ENCODE measurements around the gene MFN2.

The MFN2 gene

DNA sequence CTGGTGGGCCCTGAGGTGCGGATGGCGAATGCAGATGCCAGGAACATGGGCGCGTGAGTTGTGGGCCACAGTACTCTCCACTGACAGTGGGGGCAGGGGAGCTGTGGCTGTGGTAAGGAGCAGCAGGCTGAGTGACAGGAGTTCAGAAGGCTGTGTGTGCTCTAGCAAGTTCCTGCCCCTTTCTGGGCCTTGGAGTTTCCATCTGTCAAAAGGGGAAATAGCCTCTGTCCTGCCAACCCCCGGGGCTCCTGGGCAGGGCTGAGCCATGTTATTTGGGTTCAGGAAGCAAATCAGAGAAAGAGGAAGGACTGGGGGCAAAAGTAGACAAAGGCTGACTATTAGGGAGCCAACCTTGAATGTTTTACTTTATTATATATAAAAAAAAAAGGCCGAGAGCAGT, 19.5 kb upstream of the MFN2 start:
- no peak for DNase-seq (ENCODE audit: low spot score)

DNA sequence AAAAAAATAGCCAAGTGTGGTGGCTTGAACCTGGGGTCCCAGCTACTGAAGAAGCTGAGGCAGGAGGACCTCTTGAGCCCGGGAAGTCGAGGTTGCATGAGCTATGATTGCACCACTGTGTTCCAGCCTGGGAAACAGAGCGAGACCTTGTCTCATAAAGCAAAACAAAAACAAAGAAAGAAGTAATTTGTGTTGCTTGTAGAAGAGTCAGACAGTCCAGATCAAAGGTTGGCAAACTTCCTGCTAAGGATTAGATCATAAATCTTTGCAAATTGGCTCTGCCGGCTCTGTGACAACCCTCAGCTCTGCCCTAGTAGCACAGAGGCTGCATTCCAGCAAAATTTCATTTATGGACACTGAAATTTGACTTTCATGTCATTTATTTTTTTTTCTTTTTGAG, 19.0 kb upstream of the MFN2 start:
- no peak for DNase-seq (ENCODE audit: low spot score)

DNA sequence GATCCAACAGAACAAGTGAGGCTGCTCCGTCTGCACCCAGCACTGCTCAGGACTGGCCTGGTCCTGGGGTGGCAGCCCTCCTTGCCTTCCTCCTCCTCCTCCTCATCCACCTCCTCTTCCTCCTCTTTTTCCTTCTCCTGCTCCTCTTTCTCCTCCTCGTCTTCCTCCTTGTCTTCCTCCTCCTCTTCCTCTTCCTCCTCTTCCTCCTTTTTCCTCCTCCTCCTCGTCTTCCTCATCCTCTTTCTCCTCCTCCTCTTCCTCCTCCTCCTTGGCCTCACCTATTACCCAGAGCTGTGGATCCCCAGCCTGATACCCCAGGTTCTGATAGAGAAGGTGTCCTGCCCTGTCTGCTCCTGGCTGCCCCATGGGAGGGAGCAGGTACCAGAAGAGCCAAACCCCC, 16.6 kb upstream of the MFN2 start:
- no peak for DNase-seq (ENCODE audit: low spot score)

DNA sequence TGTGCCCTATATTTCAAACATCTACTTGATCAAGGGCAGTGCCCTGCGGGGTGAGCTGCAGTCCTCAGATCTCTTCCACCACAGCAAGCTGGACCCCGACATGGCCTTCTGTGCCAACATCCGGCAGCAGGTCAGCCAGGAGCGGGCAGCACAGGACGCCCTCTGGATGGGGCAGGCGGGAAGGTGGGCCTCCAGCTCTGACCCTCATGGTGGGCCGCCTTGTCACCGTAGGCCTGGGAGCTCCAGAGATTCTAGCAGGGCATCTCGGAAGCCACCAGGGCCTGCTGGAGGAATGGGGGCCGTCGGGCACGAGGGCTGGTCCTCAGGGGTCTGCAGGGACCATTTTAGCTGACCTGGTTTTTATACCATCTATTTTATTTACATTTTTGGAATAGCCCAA, 15.6 kb upstream of the MFN2 start:
- DNase-seq (ENCODE audit: low spot score) = no peak

DNA sequence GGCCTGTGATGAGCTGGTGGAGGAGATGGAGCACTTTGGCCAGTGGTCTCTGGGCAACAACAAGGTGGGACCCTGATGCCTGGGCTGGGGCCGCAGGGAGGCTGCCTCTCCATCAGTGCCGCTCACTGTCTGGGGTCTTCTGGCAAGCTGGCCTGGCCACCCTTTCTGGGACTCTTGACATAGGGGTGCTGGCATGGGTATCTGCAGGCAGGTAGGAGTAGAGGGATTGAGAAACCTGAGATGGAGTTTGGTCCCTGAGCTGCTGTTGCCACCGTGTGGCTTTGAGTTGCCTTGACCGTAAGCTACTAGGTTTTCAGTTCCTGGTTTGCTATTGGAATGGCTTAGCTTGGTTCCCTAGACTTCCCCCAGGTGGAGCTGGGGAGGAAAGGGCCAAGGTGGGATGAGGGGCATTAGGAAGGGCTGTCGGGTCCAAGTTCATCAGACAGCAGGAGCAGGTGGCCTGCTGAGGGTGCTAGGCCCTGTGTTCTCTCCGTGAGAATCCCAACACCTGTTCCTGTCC, 13.2 kb upstream of the MFN2 start:
- DNase-seq (ENCODE audit: low spot score) = peak; percentile 49

DNA sequence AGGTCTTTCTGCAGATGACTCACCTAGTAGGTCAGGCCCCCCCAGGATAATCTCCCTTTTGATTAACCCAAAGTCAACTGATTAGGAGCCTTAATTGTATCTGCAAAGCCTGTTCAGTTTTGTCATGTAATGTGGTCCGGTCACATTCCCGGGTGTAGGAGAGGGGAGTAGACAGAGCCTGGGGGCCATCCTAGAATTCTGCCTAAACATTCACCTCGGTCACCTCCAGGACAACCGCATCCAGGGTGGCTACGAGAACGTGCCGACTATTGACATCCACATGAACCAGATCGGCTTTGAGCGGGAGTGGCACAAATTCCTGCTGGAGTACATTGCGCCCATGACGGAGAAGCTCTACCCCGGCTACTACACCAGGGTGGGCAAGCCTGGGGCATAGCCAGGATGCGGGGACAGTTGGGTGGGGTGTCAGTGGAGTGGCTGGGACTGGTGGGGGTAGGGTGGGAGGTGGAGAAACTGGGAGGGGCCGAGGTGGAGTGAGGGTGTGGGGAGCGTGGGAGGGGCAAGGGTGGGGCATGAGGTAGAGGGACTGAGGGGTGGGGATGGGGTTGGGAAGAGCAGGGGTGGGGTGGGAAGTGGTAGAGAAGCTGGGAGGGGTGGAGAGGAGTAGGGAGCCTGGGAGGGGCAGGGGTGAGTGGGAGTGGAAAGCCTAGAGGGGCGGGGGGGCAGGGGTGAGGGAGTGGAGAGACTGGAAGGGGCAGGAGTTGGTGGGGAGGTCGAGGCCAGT, 9.6 kb upstream of the MFN2 start:
- DNase-seq (ENCODE audit: low spot score) = no peak

DNA sequence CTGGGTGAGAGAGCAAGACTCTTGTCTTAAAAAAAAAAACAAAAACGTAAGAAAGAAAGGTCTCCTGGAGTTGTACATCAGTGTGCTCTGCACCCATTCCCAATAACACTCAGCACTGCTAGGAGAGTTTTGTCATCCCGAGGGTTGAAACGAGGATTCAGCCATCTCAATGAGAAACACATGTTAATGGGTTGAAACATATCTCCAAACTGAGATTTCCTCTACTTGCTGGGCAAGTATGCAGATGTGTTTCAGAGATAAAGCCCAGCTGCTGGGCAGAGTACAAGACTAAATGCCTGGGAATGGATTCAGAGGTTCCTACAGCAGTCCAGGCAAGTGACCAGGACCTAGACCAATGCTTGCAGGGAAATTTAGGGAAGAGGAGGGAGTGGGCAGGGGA, 2.6 kb upstream of the MFN2 start:
- DNase-seq (ENCODE audit: low spot score) = no peak

DNA sequence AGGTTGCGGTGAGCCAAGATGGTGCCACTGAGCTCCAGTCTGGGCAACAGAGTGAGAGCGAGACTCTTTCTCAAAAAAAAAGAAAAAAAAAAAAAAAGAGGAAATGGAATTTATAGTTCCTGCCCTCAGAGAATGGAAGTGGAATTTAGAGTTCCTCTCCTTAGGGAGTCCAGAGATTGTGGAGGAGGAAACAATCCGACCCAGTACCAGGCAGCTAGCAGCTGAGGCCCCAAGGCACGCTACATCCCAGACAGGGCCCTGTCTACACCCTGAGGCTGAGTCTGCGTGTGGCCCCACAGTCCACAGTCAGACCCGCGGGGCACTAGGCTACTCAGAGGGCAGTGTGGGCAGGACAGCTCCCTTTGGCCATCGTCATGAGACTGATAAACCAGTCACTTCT, 1.9 kb upstream of the MFN2 start:
- DNase-seq (ENCODE audit: low spot score) = no peak

DNA sequence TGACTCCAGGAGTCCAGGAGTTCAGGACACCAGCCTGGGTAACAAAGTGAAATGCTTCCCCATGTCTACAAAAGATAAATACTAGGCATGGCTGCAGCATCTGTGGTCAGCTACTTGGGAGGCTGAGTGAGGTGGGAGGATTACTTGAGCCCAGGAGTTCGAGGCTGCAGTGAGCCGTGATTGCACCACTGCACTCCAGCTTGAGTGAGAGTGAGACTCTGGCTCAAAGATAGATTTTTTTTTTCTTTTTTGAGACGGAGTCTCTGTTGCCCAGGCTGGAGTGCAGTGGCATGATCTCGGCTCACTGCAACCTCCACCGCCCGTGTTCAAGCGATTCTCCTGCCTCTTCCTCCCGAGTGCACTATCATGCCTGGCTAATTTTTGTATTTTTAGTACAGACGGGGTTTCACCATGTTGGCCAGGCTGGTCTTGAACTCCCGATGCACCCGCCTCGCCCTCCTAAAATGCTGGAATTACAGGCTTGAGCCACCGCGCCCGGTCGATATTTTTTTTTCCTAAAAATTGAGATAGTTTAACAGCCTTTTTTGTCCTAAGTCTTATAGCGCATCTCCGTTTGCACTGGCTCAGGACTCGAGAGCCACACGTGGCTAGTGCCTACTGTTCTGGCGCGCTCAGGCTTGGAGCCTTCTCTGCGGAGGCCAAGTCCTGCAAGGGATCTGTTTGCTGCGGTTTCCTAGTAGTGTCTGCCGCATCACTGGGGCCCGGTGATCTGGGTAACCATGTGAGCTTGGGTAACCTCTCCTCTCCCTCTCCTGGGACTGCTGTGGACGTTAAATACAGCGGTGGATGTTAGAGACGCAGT, 1.0 kb upstream of the MFN2 start:
- DNase-seq (ENCODE audit: low spot score) = no peak

DNA sequence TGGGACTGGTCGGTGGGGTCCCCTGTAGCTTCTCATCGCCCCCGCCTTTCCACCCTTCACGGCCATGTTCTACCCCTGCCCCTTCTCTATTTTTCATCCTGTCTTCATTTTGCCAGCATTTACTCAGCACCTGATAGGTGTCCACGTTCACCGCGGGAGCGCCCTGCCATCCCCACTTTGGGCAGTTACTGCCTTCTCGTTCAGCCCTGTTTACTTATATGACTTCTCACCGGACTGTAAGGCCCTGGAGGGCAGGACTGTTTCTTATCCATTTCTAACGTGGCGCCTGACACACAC, 380 bp downstream of the MFN2 start:
- no peak for DNase-seq (ENCODE audit: low spot score)

DNA sequence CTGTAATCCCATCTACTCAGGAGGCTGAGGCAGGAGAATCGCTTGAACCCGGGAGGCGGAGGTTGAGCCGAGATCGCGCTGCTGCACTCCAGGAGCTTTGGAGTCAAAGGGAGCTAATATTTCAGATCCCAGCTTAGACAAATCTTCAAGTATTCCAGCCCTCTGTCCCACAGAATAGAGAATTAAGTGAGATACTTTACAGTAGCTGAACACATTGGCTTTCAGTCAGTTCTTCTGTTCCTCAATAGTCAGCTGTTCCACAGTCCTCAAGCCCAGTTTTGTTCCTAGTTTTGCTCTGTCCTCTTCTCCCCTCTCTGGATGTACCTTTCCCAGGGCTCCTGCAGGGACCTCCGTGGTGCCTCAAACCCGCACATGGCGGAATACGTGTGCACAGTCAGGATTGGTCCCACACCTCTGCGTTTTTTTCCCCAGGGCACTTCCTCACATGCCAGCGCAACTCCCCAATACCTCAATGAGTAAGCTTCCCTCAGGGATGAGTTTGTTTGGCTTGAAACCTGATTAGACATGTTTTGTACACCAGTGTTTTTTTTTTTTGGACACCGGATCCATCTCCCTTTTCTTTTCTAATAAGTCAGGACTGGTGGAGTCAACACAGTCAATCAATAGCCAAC, 1.2 kb downstream of the MFN2 start:
- no peak for DNase-seq (ENCODE audit: low spot score)

DNA sequence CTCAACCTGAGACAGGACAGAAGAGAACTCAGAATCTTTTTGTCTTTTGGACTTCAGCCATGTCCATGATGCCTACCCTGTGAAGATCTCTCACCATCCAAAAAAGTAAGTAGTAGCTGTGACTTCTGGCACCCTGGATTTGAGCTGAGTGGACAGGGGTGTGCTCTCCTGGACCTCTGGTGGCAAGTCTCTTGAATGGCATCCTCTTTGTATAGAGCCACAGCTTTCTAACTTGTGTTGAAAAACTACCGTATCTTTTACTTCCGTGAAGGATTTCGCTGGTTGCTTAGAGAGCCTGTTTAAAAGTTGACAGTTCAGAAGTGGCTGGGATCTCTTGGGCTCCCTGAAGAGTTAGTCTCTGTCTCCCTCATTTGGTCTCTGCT, 1.8 kb downstream of the MFN2 start:
- DNase-seq (ENCODE audit: low spot score) = peak; percentile 42

DNA sequence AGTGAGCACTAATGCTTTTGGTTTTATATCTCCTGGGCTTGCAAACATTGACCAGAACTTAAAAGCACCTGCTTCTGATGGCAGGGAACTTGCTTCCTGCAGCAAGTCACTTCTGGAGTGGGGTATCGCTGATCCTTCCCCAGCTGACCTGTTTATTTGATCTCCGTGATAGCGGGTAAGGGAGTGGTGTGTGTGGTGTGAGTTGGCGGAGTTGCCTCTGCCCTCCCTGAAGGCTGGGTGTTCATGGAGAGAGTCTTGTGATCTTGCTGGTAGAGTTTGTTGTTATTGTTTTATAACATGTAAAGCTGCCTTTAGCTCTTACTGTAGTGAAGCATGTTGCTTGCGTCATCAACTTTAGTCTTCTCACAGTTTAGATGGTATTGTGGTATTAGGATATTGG, 3.9 kb downstream of the MFN2 start:
- no peak for DNase-seq (ENCODE audit: low spot score)

DNA sequence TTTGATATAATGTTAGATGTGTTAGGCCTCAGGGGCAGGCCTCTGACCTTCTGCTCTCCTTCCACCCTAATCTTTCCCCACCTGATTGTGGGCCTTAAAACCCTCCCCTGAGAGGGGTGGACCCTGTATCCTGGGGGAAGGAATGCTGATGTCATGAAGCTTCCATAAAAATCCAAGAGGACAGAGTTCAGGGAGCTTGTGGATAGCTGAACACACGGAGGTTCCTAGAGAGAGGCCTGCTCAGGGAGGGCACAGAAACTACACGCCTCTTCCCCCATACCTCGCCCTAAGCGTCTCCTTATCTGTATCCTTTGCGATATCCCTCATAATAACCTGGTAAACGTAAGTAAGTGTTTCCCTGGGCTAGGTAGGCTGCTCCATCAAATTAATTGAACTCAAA, 4.3 kb downstream of the MFN2 start:
- no peak for DNase-seq (ENCODE audit: low spot score)

DNA sequence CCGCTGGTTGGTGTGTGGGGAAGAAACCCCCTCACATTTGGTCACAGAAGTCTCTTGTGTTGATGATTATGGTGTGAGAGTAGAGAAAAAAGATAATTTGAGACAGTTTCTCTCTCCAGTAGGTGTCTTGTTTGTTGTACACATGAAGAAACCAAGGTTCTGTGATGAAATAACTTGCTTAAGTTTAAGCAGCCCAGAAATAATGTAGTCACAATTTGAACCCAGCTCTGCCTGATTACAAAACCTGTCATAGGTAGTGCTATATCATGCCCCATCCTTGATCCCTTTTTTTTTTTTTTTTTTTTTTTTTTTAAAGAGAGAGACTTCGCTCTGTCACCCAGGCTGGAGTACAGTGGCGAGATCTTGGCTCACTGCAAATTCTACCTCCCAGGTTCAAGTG, 4.9 kb downstream of the MFN2 start:
- no peak for DNase-seq (ENCODE audit: low spot score)

DNA sequence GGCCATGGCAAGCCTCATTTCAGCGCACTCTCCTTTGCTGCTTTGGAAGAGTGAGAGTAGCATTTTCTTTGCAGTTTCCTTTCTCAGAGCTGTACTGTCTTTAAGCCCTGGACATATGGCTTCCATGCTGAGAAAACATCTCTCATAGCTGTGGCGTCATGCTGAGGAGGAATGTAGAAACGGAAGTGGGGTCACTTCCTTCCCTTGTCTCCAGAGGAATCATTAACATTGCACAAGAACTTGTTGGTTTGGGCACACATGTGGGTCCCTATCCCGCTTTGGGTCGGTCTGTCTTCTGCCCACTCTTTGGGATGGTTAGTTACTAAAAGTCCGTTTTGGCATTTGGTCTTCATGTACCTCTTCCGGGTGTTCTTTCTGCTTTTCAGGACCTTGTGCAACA, 5.6 kb downstream of the MFN2 start:
- DNase-seq (ENCODE audit: low spot score) = no peak

DNA sequence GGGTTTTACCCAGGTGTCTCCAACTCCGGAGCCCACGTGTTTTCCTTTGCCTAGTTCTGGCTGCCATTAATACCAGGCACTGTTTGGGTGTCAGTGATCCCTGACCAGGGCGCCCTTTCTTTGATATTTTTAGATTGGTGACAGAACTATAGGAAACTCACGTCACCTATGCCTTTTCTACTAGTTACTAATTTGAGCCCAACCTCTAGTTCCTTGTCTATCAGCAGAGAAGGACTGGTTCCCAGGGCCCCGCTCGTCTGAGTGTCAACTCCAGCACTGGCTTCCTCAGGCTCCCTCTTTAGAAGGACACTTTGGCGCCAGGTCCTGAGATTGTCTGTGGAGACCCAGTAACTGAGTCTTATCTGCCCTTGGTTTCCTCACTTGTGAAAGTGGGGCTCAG, 9.4 kb downstream of the MFN2 start:
- no peak for DNase-seq (ENCODE audit: low spot score)

DNA sequence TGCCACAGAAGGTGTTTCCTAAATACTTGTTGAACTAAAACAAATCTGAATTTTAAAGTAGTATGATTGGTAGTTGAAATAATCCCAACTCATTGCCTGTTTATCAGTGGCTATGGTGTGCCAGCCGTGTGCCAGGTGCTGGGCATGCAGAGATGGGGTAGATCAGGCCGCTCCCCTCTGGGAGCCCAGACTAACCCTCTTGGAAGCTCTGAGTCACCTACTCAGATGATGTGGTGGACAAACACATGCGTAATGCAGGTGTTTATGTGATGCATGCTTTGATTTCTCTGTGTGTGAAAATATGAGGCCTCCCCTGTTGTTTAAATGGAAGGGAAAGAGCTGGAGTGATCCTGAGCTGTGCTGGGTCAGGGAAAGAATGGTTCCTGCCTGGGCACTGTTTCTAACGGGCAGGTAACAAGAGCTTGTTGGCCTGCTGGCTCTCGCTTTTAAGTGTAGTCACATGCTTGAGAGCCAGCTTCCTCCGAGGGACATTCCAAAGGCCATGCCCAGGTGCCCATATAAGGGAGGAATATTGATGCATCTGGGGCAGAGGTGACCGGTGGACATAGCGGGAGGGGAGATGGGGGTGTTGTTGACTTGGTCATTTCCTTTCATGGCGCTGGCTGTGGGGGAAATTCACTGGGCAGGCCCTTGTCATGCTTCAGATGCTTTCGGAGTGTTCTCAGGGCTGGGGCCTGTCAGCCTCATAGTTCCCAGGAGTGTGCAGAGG, 10.2 kb downstream of the MFN2 start:
- no peak for DNase-seq (ENCODE audit: low spot score)

DNA sequence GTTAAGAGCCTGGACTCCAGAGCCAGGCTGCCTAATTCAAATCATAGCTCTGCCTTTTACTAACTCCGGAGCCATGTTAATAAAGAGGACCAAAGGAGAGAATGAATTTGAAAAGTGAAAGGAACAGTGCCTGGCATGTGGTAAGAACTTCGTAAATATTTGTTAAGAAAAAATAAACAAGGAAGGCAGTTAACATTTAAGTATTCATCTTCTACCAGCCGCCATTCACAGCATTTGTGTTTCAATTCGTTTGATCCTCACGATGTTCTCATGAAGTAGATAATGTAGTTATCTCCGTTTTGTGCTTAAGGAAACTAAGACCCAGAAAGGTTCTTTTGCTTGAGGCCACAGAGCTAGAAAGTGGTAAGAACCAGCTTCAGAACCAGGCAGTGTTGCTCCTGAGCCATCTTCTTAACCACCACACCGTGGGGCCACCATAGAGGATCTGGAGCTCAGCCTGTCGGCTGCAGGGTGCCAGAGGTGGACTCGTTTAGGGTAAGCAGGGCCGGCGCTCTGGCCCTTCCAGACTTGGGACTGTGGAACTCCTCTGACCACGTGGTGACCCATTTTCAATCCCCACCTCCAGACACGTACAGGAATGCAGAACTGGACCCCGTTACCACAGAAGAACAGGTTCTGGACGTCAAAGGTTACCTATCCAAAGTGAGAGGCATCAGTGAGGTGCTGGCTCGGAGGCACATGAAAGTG, 11.9 kb downstream of the MFN2 start:
- no peak for DNase-seq (ENCODE audit: low spot score)

DNA sequence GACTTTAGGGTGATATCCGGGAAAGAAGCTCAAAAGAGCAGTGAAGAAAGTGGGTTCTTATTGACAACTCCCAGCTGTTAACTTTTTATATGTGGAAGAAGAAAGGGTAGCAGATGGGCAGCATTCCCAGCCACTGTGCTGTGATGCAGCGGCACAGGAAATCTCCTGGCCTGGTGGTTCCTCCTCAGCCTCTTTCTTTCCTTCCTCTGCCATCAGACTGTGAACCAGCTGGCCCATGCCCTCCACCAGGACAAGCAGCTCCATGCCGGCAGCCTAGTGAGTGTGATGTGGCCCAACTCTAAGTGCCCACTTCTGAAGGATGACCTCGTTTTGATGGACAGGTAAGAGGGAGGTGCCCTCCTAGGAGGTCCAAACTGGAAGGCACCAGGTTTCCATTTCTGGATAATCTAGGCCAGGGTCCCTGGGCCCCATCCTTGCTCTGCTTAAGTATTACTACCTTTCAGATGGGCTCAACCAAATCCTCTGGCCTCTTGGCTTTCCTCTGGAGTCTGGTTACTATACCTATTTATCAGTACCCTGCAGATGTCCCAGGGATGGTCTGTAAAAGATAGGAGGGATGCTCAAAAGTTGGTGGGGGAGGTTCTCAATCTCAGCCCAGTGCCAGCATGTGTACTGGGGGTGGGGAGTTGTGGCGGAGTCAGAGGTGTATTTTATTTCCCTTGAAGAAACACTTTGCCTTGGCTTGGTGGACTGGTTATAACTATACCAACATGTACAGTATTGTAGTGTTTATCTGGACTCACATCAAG, 17.0 kb downstream of the MFN2 start:
- no peak for DNase-seq (ENCODE audit: low spot score)

DNA sequence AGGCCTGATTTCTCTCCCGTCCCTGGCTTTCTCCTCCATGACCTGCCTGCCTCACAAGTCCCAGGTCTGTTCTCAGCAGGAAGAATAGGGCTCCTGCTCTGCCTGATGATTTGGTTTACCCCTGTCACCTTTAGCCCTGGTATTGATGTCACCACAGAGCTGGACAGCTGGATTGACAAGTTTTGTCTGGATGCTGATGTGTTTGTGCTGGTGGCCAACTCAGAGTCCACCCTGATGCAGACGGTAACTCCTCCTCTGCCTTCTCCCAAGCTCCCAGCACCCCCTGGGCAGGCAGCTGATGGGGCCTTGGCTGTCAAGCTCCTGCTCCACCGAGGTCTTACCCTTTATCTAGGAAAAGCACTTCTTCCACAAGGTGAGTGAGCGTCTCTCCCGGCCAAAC, 18.4 kb downstream of the MFN2 start:
- DNase-seq (ENCODE audit: low spot score) = no peak

All from RKO (cell line).